ENCODE data around the gene ZNF57. TPM values are rescaled to one million over a fixed set of nuclear protein-coding genes. Genes with fewer than 3 reads are reported as not detected.
"Not testable (repeated sequence)": the region's sequence is repeated elsewhere in the genome, so short reads cannot be mapped to it uniquely, and the experiment has no call there.

ZNF57 gene
- total RNA-seq, 4 donors from 2014 or later, result 2.7 to 4.2 (median 3.2) TPM

GRCh38 chr19:2952953-2953481 is 52.3 kb downstream of the ZNF57 start:
- Histone ChIP-seq H3K4me1 (peaks cover 3 to 12% (median 11%) of the 10 kb centered on the region in 4 donors), H3K36me3 (no peaks in the 10 kb centered on the region), H3K27ac (no peak overlapping the region), H3K27me3 (no peaks in the 10 kb centered on the region), H3K4me3 (no peak overlapping the region), H3K9me3 (no peaks in the 10 kb centered on the region)
- TF ChIP-seq, protein P1, sequence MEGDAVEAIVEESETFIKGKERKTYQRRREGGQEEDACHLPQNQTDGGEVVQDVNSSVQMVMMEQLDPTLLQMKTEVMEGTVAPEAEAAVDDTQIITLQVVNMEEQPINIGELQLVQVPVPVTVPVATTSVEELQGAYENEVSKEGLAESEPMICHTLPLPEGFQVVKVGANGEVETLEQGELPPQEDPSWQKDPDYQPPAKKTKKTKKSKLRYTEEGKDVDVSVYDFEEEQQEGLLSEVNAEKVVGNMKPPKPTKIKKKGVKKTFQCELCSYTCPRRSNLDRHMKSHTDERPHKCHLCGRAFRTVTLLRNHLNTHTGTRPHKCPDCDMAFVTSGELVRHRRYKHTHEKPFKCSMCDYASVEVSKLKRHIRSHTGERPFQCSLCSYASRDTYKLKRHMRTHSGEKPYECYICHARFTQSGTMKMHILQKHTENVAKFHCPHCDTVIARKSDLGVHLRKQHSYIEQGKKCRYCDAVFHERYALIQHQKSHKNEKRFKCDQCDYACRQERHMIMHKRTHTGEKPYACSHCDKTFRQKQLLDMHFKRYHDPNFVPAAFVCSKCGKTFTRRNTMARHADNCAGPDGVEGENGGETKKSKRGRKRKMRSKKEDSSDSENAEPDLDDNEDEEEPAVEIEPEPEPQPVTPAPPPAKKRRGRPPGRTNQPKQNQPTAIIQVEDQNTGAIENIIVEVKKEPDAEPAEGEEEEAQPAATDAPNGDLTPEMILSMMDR (IDR thresholded peaks at IDR 0.05), result no peak
- no peak for DNase-seq (ENCODE audit: low spot score in 2 of 2)
- 56 to 63% methylated on average over 9 of the region's 9 CpGs for WGBS, 2 donors

DNA sequence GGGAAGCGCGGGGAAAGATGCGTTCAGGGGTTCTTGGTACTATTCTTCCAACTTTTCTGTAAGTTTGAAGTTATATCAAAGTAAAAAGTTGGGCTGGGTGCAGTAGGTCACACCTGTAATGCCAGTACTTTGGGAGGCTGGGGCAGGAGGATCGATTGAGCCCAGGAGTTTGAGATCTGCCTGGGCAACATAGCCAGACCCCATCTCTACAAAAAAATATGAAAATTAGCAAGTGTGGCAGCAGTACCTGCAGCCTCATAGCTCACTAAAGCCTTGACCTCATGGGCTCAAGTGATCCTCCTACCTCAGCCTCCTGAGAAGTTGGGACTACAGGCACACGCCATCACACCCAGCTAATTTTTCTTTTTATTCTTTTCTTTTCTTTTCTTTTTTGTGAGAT is 56.4 kb downstream of the ZNF57 start:
- TF ChIP-seq POLR2A (IDR thresholded peaks at IDR 0.05) (no peak), EP300 (IDR thresholded peaks at IDR 0.05) (no peak)
- TF ChIP-seq, protein P1 (IDR thresholded peaks at IDR 0.05), result no peak
- Histone ChIP-seq H3K4me3 (no peak overlapping the region), H3K9me3 (no peaks in the 10 kb centered on the region), H3K36me3 (no peaks in the 10 kb centered on the region), H3K27ac (no peak overlapping the region), H3K27me3 (no peaks in the 10 kb centered on the region), H3K4me1 (peaks cover 0 to 5% (median 0%) of the 10 kb centered on the region in 4 donors)
- no peak for DNase-seq (ENCODE audit: low spot score in 2 of 2)
- 90 to 93% methylated on average over 5 of the region's 5 CpGs for WGBS, 2 donors

DNA sequence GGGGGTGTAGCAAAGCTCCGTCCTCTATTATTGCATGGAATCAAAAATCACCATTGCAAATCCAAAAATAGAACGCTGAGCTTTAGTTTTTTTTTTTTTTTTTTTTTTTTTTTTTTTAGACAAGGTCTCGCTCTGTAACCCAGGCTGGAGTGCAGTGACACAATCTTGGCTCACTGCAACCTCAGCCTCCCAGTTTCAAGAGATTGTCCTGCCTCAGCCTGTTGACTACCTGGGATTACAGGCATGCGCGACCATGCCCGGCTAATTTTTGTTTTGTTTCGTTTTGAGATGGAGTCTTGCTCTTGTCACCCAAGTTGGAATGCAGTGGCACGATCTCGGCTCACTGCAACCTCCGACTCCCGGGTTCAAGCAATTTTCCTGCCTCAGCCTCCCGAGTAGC is 59.4 kb downstream of the ZNF57 start:
- 77 to 82% methylated on average over 12 of the region's 12 CpGs for WGBS, 2 donors
- TF ChIP-seq POLR2A (IDR thresholded peaks at IDR 0.05) (no peak), EP300 (IDR thresholded peaks at IDR 0.05) (no peak)
- TF ChIP-seq, protein P1 (IDR thresholded peaks at IDR 0.05), result no peak
- H3K4me3 ChIP-seq, result no peak overlapping the region
- no peak overlapping the region for H3K27ac ChIP-seq
- H3K9me3 ChIP-seq, result no peaks in the 10 kb centered on the region
- no peaks in the 10 kb centered on the region for H3K36me3 ChIP-seq
- H3K4me1 ChIP-seq, result peaks cover 0 to 10% (median 0%) of the 10 kb centered on the region in 4 donors
- DNase-seq (ENCODE audit: low spot score in 2 of 2), result no peak
- H3K27me3 ChIP-seq, result no peaks in the 10 kb centered on the region

- Histone ChIP-seq H3K27me3 (no peaks in the 10 kb centered on the region), H3K9me3 (no peaks in the 10 kb centered on the region), H3K4me1 (peaks cover 0 to 10% (median 0%) of the 10 kb centered on the region in 4 donors), H3K27ac (peak overlapping the region in 1 of 4 donors; percentile 36), H3K4me3 (peak overlapping the region in 1 of 4 donors; percentile 22), H3K36me3 (no peaks in the 10 kb centered on the region)
- 31 to 36% methylated on average over 17 of the region's 17 CpGs for WGBS, 2 donors
- peak in 1 of 2 donors; percentile 95 for DNase-seq (ENCODE audit: low spot score in 2 of 2)
- TF ChIP-seq, protein P1 (IDR thresholded peaks at IDR 0.05), result peak; percentile 66 to 94 (median 70)
- TF ChIP-seq POLR2A (IDR thresholded peaks at IDR 0.05) (no peak), EP300 (IDR thresholded peaks at IDR 0.05) (peak in 1 of 2 donors; percentile 66)
Measured at GRCh38 chr19:2962018-2962670, 61.4 kb downstream of the ZNF57 start.

GRCh38 chr19:2963122-2963521 is 62.4 kb downstream of the ZNF57 start:
- WGBS, 2 donors, result 93 to 96% methylated on average over 5 of the region's 5 CpGs
- Histone ChIP-seq H3K36me3 (no peaks in the 10 kb centered on the region), H3K4me1 (peaks cover 0 to 11% (median 0%) of the 10 kb centered on the region in 4 donors), H3K27ac (no peak overlapping the region), H3K4me3 (no peak overlapping the region), H3K9me3 (no peaks in the 10 kb centered on the region), H3K27me3 (no peaks in the 10 kb centered on the region)
- no peak for DNase-seq (ENCODE audit: low spot score in 2 of 2)
- TF ChIP-seq POLR2A (IDR thresholded peaks at IDR 0.05), result no peak
- TF ChIP-seq, protein P1 (IDR thresholded peaks at IDR 0.05), result no peak
- TF ChIP-seq EP300 (IDR thresholded peaks at IDR 0.05), result no peak

DNA sequence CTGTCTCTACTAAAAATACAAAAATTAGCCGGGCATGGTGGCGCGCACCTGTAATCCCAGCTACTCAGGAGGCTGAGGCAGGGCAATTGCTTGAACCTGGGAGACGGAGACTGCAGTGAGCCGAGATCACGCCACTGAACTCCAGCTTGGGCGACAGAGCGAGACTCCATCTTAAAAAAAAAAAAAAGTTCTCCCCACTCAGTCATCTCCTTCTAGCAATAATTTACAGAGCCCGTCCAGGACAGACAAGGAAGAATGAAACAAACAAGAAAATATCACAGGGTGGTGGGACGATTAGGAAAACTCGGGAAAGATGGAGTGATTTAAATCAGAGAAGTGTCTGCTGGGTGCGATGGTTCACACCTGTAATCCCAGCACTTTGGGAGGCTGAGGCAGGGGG is 62.9 kb downstream of the ZNF57 start:
- not testable (repeated sequence) for H3K27me3 ChIP-seq; H3K4me3 ChIP-seq; DNase-seq (ENCODE audit: low spot score in 2 of 2); H3K9me3 ChIP-seq; H3K36me3 ChIP-seq; H3K27ac ChIP-seq
- peaks cover 0 to 16% (median 3%) of the 10 kb centered on the region in 4 donors for H3K4me1 ChIP-seq
- WGBS, 2 donors, result 82 to 86% methylated on average over 12 of the region's 12 CpGs
